BLaER1 (cell line): ENCODE results near the gene SLC6A19.

ENCODE experiments used
- H3K27ac ChIP-seq: shearing (Covaris generic); formaldehyde crosslinking; 2 replicates; pipeline ENCODE4 v1.8.1; 2022
- H3K27me3 ChIP-seq: shearing (Covaris generic); formaldehyde crosslinking; 2 replicates; pipeline ENCODE4 v1.8.1; 2022
- H3K36me3 ChIP-seq: shearing (Covaris generic); formaldehyde crosslinking; 2 replicates; pipeline ENCODE4 v1.8.1; 2022
- H3K4me1 ChIP-seq: shearing (Covaris generic); formaldehyde crosslinking; 2 replicates; pipeline ENCODE4 v1.8.1; 2022
- H3K4me2 ChIP-seq: shearing (Covaris generic); formaldehyde crosslinking; 2 replicates; pipeline ENCODE4 v1.8.1; 2022
- H3K4me3 ChIP-seq: shearing (Covaris generic); formaldehyde crosslinking; 2 replicates; pipeline ENCODE4 v1.8.1; 2022
- H3K9ac ChIP-seq: shearing (Covaris generic); formaldehyde crosslinking; 2 replicates; pipeline ENCODE4 v1.8.1; 2022
- H3K9me3 ChIP-seq: shearing (Covaris generic); formaldehyde crosslinking; 2 replicates; pipeline ENCODE4 v1.8.1; 2022
- H4K20me1 ChIP-seq: shearing (Covaris generic); formaldehyde crosslinking; 2 replicates; pipeline ENCODE4 v1.8.1; 2022
- Cebpa-rat ChIP-seq: shearing (Covaris generic); IDR thresholded peaks from 2 replicates; pipeline ENCODE4 v1.8.1; 2022

SLC6A19 gene

GRCh38 chr5:1164696-1165630, 36.4 kb upstream of the SLC6A19 start:
- Histone ChIP-seq H3K4me1 (peaks cover 55% of the 10 kb centered on the region), H3K36me3 (no peaks in the 10 kb centered on the region), H3K9ac (no peak overlapping the region), H3K4me2 (no peak overlapping the region), H3K27ac (no peak overlapping the region), H4K20me1 (no peaks in the 10 kb centered on the region), H3K27me3 (peaks cover 3% of the 10 kb centered on the region; the same call in 1 of the 2 replicates), H3K9me3 (no peaks in the 10 kb centered on the region), H3K4me3 (no peak overlapping the region)
- TF ChIP-seq Cebpa-rat = no peak

DNA sequence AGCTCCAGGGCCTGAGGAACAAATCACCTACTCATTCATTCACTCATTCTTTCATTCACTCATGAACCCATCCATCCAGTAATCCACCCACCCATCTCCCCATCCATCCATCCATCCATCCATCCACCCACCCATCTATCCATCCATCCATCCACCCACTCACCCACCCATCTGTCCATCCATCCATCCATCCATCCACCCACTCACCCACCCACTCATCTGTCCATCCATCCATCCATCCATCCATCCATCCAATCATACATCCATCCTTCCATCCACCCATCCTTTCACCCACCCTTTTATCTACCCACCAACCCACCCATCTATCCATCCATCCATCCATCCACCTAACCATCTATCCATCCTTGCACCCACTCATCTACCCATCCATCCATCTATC, 35.5 kb upstream of the SLC6A19 start:
- Histone ChIP-seq H3K27ac (no peak overlapping the region), H3K36me3 (no peaks in the 10 kb centered on the region), H3K9ac (no peak overlapping the region), H3K4me3 (no peak overlapping the region), H3K4me1 (peaks cover 55% of the 10 kb centered on the region), H3K4me2 (no peak overlapping the region), H3K27me3 (no peaks in the 10 kb centered on the region; the same call in 1 of the 2 replicates), H3K9me3 (no peaks in the 10 kb centered on the region), H4K20me1 (no peaks in the 10 kb centered on the region)
- no peak for TF ChIP-seq Cebpa-rat

DNA sequence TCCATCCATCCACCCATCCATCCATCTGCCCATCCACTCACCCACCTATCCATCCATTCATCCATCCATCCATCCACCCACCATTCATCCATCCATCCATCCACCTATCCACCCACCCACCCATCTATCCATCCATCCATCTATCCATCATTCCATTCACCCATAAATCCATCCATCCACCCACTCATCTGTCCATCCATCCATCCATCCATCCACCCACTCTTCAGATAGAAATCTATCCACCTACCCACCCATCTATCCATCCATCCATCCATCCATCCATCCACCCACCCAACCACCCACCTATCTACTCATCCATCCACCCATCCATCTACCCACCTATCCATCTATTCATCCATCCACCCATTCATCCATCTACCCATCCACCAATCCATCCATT, 35.0 kb upstream of the SLC6A19 start:
- no peak overlapping the region for H3K9ac ChIP-seq
- H3K4me3 ChIP-seq = no peak overlapping the region
- no peaks in the 10 kb centered on the region for H3K36me3 ChIP-seq
- peaks cover 2% of the 10 kb centered on the region; the same call in 1 of the 2 replicates for H3K27me3 ChIP-seq
- no peak overlapping the region for H3K4me2 ChIP-seq
- peaks cover 50% of the 10 kb centered on the region for H3K4me1 ChIP-seq
- H4K20me1 ChIP-seq = no peaks in the 10 kb centered on the region
- H3K27ac ChIP-seq = no peak overlapping the region
- H3K9me3 ChIP-seq = no peaks in the 10 kb centered on the region
- no peak for TF ChIP-seq Cebpa-rat

- peak overlapping the region; percentile 96 for H3K4me2 ChIP-seq
- H3K4me3 ChIP-seq = no peak overlapping the region
- no peak overlapping the region for H3K27ac ChIP-seq
- no peaks in the 10 kb centered on the region for H3K9me3 ChIP-seq
- H3K36me3 ChIP-seq = no peaks in the 10 kb centered on the region
- peaks cover 3% of the 10 kb centered on the region; the same call in 1 of the 2 replicates for H3K27me3 ChIP-seq
- H4K20me1 ChIP-seq = no peaks in the 10 kb centered on the region
- H3K9ac ChIP-seq = no peak overlapping the region
- TF ChIP-seq Cebpa-rat = no peak
- peaks cover 40% of the 10 kb centered on the region for H3K4me1 ChIP-seq
These were observed 34.1 kb upstream of the SLC6A19 start for GRCh38 chr5:1167361-1167727.

DNA sequence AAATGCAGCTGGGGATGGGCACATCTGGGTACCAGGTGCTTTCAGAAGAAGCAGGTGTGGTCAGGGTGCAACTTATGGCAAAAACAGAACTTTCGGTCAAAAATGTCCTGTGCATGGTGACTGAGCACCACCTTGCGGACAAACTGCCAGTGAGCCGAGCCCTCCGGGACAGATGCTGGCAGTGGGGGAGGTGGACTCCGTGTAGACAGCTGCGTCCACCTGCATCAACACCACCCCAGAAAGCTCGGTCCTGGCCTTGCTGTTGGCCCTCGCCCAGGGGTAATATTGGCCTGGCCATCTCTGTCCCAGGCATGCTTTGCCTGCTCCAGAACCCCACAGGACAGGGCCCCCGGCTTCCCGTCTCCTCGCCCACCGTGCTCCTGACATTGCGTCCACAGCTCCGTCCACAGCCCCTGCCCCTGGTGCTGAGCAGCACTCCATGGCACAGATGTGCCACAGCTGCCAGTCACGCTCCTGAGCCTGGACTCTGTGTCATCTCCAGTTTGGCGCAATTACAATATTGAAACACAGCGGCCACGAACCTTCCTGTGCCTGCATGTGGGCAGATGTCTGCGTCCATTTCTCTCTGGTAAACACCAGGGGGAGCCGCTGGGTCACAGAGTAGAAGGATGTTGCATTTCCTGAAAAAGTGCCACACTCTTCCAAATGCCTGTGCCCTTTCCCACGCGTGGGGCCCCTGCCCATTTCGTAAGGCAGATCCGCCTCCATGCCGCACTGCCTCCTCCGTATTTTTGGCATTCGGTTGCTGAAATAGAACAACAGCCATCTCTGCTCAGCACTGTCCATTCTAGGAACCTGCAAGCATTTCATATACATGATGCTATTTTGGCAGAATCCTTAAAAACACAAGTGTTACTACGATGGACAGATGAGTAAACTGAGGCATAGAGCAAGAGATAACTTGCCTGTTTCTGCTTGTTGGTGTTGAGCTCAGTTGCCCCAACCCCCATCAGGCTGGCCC, 33.4 kb upstream of the SLC6A19 start:
- Histone ChIP-seq H3K4me3 (peak overlapping the region; percentile 53), H3K9ac (no peak overlapping the region; the same call in 1 of the 2 replicates), H3K36me3 (no peaks in the 10 kb centered on the region), H3K4me2 (peak overlapping the region; percentile 96), H4K20me1 (no peaks in the 10 kb centered on the region), H3K9me3 (no peaks in the 10 kb centered on the region), H3K4me1 (peaks cover 38% of the 10 kb centered on the region), H3K27me3 (peaks cover 3% of the 10 kb centered on the region; the same call in 1 of the 2 replicates), H3K27ac (no peak overlapping the region)
- no peak for TF ChIP-seq Cebpa-rat

GRCh38 chr5:1168796-1169195, 32.6 kb upstream of the SLC6A19 start:
- H3K9me3 ChIP-seq = no peaks in the 10 kb centered on the region

GRCh38 chr5:1169211-1170115, 31.9 kb upstream of the SLC6A19 start:
- Histone ChIP-seq H3K9me3 (no peaks in the 10 kb centered on the region), H3K27me3 (peaks cover 3% of the 10 kb centered on the region; the same call in 1 of the 2 replicates), H3K4me3 (no peak overlapping the region), H4K20me1 (no peaks in the 10 kb centered on the region), H3K4me1 (peaks cover 40% of the 10 kb centered on the region), H3K27ac (no peak overlapping the region), H3K36me3 (no peaks in the 10 kb centered on the region), H3K4me2 (peak overlapping the region; percentile 96), H3K9ac (no peak overlapping the region)
- no peak for TF ChIP-seq Cebpa-rat

More at GRCh38 chr5:1168796-1169195, 32.6 kb upstream of the SLC6A19 start:
- peaks cover 40% of the 10 kb centered on the region for H3K4me1 ChIP-seq
- H3K4me2 ChIP-seq = peak overlapping the region; percentile 96
- H3K4me3 ChIP-seq = no peak overlapping the region
- no peak overlapping the region for H3K9ac ChIP-seq
- no peak overlapping the region for H3K27ac ChIP-seq
- no peaks in the 10 kb centered on the region for H3K36me3 ChIP-seq
- H4K20me1 ChIP-seq = no peaks in the 10 kb centered on the region
- peaks cover 3% of the 10 kb centered on the region; the same call in 1 of the 2 replicates for H3K27me3 ChIP-seq
- no peak for TF ChIP-seq Cebpa-rat

- no peak overlapping the region for H3K4me2 ChIP-seq
- no peaks in the 10 kb centered on the region for H3K9me3 ChIP-seq
- no peak overlapping the region for H3K9ac ChIP-seq
- no peaks in the 10 kb centered on the region for H3K36me3 ChIP-seq
- no peak overlapping the region for H3K27ac ChIP-seq
- peaks cover 40% of the 10 kb centered on the region for H3K4me1 ChIP-seq
- H4K20me1 ChIP-seq = no peaks in the 10 kb centered on the region
- TF ChIP-seq Cebpa-rat = no peak
- no peak overlapping the region for H3K4me3 ChIP-seq
- peaks cover 3% of the 10 kb centered on the region; the same call in 1 of the 2 replicates for H3K27me3 ChIP-seq
These were observed 30.0 kb upstream of the SLC6A19 start for GRCh38 chr5:1171340-1171941.
